Liver (tissue), 9 donors: ENCODE results near the gene KIRREL1. TPM values are rescaled to one million over a fixed set of nuclear protein-coding genes. Genes with fewer than 3 reads are reported as not detected.

Experiments used
- DNase-seq: peaks from one replicate; pipeline ENCODE4 v3.0.0-alpha.2; 2017; ENCODE audit warnings: low spot score
- H3K27ac ChIP-seq, 2 donors: one replicate each; pipeline ENCODE4 v1.7.0; 2013; ENCODE audit warnings: inconsistent platforms in 2 of 2, low read length in 2 of 2, control low read depth in 1 of 2, low read depth in 1 of 2, mild to moderate bottlenecking in 1 of 2
- H3K27me3 ChIP-seq, 4 donors: one replicate each; pipeline versions ENCODE4 v1.6.1 to v1.7.0; 2013; ENCODE audit warnings: low read length in 3 of 4, inconsistent platforms in 1 of 4, mild to moderate bottlenecking in 1 of 4, moderate library complexity in 1 of 4; ENCODE audit not compliant: control insufficient read depth in 4 of 4, insufficient read depth in 4 of 4
- H3K36me3 ChIP-seq, 4 donors: one replicate each; pipeline versions ENCODE4 v1.6.1 to v1.7.0; 2013; ENCODE audit warnings: low read length in 3 of 4, mild to moderate bottlenecking in 3 of 4, low read depth in 1 of 4, moderate library complexity in 1 of 4; ENCODE audit not compliant: control insufficient read depth in 4 of 4, insufficient read depth in 3 of 4
- H3K4me1 ChIP-seq, 4 donors: one replicate each; pipeline versions ENCODE4 v1.6.1 to v1.7.0; 2013; ENCODE audit warnings: low read length in 3 of 4, mild to moderate bottlenecking in 3 of 4, moderate library complexity in 1 of 4; ENCODE audit not compliant: control insufficient read depth in 4 of 4, insufficient read depth in 4 of 4
- H3K4me3 ChIP-seq, 3 donors: one replicate each; pipeline versions ENCODE4 v1.6.1 to v1.7.0; 2013; ENCODE audit warnings: low read length in 3 of 3, control low read depth in 1 of 3, low read depth in 1 of 3, mild to moderate bottlenecking in 1 of 3
- H3K9ac ChIP-seq, 2 donors: one replicate each; pipeline ENCODE4 v1.7.0; 2013; ENCODE audit warnings: low read length in 2 of 2, mild to moderate bottlenecking in 2 of 2, moderate library complexity in 2 of 2, control low read depth in 1 of 2, low read depth in 1 of 2
- H3K9me3 ChIP-seq, 4 donors: one replicate each; pipeline versions ENCODE4 v1.6.1 to v1.7.0; 2013; ENCODE audit warnings: low read length in 3 of 4; ENCODE audit not compliant: control insufficient read depth in 4 of 4
- ATF3 ChIP-seq: IDR thresholded peaks from 2 replicates; pipeline ENCODE4 v1.6.1; 2016; ENCODE audit warnings: antibody characterized with exemption
- CTCF ChIP-seq: fragments of 150-350 bp; IDR thresholded peaks from 2 replicates; pipeline ENCODE4 v1.5.1; 2017; ENCODE audit warnings: improper control_type of control experiment, low read depth, low read length; ENCODE audit not compliant: missing input control
- FOXA1 ChIP-seq: IDR thresholded peaks from 2 replicates; pipeline ENCODE4 v1.6.1; 2016; ENCODE audit warnings: antibody characterized with exemption
- HNF4A ChIP-seq, 2 donors: conservative IDR thresholded peaks; 2 replicates each; pipeline ENCODE4 v1.6.1; 2016; ENCODE audit warnings: antibody characterized with exemption in 2 of 2, mild to moderate bottlenecking in 2 of 2
- HNF4G ChIP-seq: IDR thresholded peaks from 2 replicates; pipeline ENCODE4 v1.6.1; 2016; ENCODE audit warnings: antibody characterized with exemption
- JUND ChIP-seq, 2 donors: IDR thresholded peaks; 2 replicates each; pipeline ENCODE4 v1.6.1; 2016; ENCODE audit warnings: antibody characterized with exemption in 2 of 2
- MAX ChIP-seq: IDR thresholded peaks from 2 replicates; pipeline ENCODE4 v1.6.1; 2016; ENCODE audit warnings: antibody characterized with exemption
- NR2F2 ChIP-seq: IDR thresholded peaks from 2 replicates; pipeline ENCODE4 v1.6.1; 2016; ENCODE audit warnings: antibody characterized with exemption
- REST ChIP-seq: IDR thresholded peaks from 2 replicates; pipeline ENCODE4 v1.6.1; 2016; ENCODE audit warnings: antibody characterized with exemption, mild to moderate bottlenecking
- SP1 ChIP-seq: IDR thresholded peaks from 2 replicates; pipeline ENCODE4 v1.6.1; 2018; ENCODE audit warnings: antibody characterized with exemption, mild to moderate bottlenecking
- TAF1 ChIP-seq: conservative IDR thresholded peaks from 2 replicates; pipeline ENCODE4 v1.6.1; 2016; ENCODE audit warnings: antibody characterized with exemption, mild to moderate bottlenecking
- YY1 ChIP-seq: IDR thresholded peaks from 2 replicates; pipeline ENCODE4 v1.6.1; 2016; ENCODE audit warnings: antibody characterized with exemption, mild to moderate bottlenecking
- ZBTB33 ChIP-seq: IDR thresholded peaks from 2 replicates; pipeline ENCODE4 v1.6.1; 2016; ENCODE audit warnings: antibody characterized with exemption
- WGBS: extraction: QIAGEN DNeasy Blood & Tissue Kit; methylation state at CpG from one replicate; pipeline ENCODE4 v1.1.7; 2013; 5-methylcytosine and 5-hydroxymethylcytosine counted together
- polyA plus RNA-seq, 2 donors: library from polyadenylated mRNA; stranded (reverse) in 1 of 2; unstranded in 1 of 2; fragments of 200-250 nt in 1 of 2; fragments of >200 nt in 1 of 2; fragmentation: Nextera tagmentation in 1 of 2; extraction: Ambion mirVana in 1 of 2; gene quantifications; one replicate each; pipeline versions ENCODE4 v1.2.1 to v1.2.3, GENCODE V29; 2013 to 2015
- total RNA-seq, 2 donors: library from RNA; depleted of rRNA; stranded (reverse); fragments of >200 nt; gene quantifications; one replicate each; pipeline ENCODE4 v1.2.3, GENCODE V29; 2014
- donor health status: healthy.
- donor health status: healthy.
- donor health status: healthy.
- donor health status: healthy.
- donor health status: healthy.

Gene KIRREL1
- total and polyA plus RNA-seq, 4 donors: 0.82 to 6.0 (median 3.1) TPM

- Histone ChIP-seq H3K9ac (no peak overlapping the region), H3K9me3 (peaks cover 0 to 3% (median 0%) of the 10 kb centered on the region in 4 donors), H3K27ac (no peak overlapping the region), H3K4me3 (no peak overlapping the region), H3K36me3 (no peaks in the 10 kb centered on the region), H3K27me3 (no peaks in the 10 kb centered on the region), H3K4me1 (peaks cover 4 to 12% (median 10%) of the 10 kb centered on the region in 4 donors)
- no peak for TF ChIP-seq NR2F2
- no peak for TF ChIP-seq FOXA1
- TF ChIP-seq JUND (IDR thresholded peaks at IDR 0.05): no peak
- no peak for TF ChIP-seq YY1
- TF ChIP-seq HNF4A (conservative IDR thresholded peaks at IDR 0.05): no peak
- TF ChIP-seq MAX: no peak
- no peak for TF ChIP-seq ZBTB33
- no peak for DNase-seq
Observed at GRCh38 chr1:157967205-157967604, 26.2 kb upstream of the KIRREL1 start.

- no peaks in the 10 kb centered on the region for H3K36me3 ChIP-seq
- peaks cover 0 to 3% (median 0%) of the 10 kb centered on the region in 4 donors for H3K9me3 ChIP-seq
- no peaks in the 10 kb centered on the region for H3K27me3 ChIP-seq
- no peak overlapping the region for H3K4me3 ChIP-seq
- 61% methylated on average over 7 of the region's 7 CpGs for WGBS
- no peak for TF ChIP-seq MAX
- TF ChIP-seq TAF1: no peak
- TF ChIP-seq HNF4G: no peak
- TF ChIP-seq CTCF: no peak
- no peak for TF ChIP-seq REST
- no peak for TF ChIP-seq ATF3
- TF ChIP-seq SP1: no peak
- TF ChIP-seq ZBTB33: no peak
- H3K4me1 ChIP-seq: peaks cover 3 to 12% (median 10%) of the 10 kb centered on the region in 4 donors
- H3K27ac ChIP-seq: no peak overlapping the region
- DNase-seq: no peak
- no peak overlapping the region for H3K9ac ChIP-seq
Observed at GRCh38 chr1:157968508-157968907, 24.9 kb upstream of the KIRREL1 start.
